ENCODE measurements around the gene COPS3.
"Not testable (repeated sequence)": the region's sequence is repeated elsewhere in the genome, so short reads cannot be mapped to it uniquely, and the experiment has no call there.

The COPS3 gene

DNA sequence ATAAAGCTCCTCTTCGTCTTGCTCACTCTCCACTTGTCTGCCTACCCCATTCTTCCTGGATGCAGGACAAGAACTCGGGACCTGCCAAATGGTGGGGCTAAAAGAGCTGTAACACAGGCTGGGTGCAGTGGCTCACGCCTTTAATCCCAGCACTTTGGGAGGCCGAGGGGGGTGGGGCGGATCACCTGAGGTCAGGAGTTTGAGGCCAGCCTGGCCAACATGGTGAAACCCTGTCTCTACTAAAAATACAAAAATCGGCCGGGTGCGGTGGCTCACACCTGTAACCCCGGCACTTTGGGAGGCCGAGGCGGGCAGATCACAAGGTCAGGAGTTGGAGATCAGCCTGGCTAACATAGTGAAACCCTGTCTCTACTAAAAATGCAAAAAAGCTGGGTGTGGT is 20.6 kb upstream of the COPS3 start:
- not testable (repeated sequence) for DNase-seq (ENCODE audit: low spot score)

DNA sequence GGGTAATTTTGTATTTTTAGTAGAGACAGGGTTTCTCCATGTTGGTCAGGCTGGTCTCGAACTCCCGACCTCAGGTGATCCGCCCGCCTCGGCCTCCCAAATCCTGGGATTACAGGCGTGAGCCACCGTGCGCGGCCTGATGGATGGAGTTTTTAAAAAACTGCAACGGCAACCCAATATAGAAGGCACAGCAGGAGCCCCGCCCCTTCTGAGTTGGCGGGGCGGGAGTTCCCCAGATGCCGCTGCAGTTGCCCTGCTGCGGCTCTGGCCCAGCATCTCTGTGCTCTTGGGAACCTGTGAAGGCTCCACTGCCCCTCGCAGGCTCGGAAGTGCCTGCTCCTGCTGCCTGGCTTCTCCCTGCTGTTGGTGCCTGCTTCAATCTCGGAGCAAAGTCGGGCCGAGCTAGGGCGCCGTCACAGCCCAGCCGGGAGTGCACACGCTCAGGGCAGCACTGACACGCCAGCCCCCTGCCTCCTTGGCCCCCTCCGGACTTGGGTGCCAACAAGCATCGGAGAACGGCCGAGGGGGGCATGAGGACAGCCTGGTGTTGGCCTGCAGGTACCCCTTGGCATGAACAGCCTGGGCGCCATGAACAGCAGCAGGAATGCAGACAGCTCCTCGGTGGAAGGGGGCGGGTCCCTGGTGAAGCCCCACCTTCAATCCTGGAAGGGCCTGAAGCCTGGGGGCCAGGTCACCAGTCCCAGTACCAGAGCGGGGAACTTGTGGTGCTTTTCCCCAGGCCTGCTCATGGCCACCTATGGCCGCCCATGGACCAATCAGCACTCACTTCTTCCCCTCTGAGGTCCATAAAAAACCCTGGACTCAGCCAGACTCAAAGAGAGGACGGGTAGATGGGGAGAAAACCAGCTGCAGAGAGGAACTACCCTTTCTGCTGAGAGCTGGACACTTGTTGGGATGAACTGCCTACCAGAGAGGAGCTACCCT is 19.9 kb upstream of the COPS3 start:
- DNase-seq (ENCODE audit: low spot score) = peak; percentile 51

GRCh38 chr17:17298108-17298507 is 17.1 kb upstream of the COPS3 start:
- DNase-seq (ENCODE audit: low spot score) = peak; percentile 53

GRCh38 chr17:17297217-17297616 is 16.2 kb upstream of the COPS3 start:
- DNase-seq (ENCODE audit: low spot score) = no peak

DNA sequence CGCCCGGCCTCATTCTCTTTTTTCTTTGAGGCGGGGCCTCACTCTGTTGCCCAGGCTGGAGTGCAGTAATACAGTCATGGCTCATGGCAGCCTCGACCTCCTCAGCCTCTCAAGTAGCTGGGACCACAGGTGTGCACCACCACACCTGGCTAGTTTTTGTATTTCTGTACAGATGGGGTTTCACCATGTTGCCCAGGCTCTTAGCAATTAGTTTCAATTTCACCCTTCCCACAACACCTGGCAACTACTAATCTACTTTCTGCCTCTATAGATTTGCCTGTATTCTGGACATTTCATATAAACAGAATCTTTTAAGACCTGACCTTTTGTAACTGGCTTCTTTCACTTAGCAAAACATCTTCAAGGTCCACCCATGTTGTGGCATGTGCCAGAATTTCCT is 14.1 kb upstream of the COPS3 start:
- no peak for DNase-seq (ENCODE audit: low spot score)

DNA sequence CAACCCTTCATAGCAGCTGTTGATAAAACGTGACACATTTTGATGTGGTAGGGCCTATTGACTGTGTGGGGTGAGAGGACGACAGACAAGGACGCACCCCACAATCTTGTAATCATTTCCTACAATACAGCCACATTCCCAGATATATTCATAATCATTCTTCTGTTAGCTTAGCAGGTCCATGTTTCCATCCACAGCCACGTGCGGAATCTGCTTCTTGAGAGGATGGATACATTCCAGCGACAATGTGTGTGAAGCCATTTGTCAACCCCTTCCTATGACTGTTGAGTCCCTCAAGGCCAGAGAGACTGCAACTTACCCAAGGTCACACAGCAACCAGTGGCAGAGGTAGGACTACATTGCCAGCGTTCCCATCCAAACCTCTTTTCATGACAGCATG is 8.7 kb upstream of the COPS3 start:
- DNase-seq (ENCODE audit: low spot score) = no peak

GRCh38 chr17:17289086-17289485 is 8.0 kb upstream of the COPS3 start:
- no peak for DNase-seq (ENCODE audit: low spot score)

GRCh38 chr17:17285951-17286350 is 4.9 kb upstream of the COPS3 start:
- no peak for DNase-seq (ENCODE audit: low spot score)

- DNase-seq (ENCODE audit: low spot score) = no peak
Observed at GRCh38 chr17:17279316-17279715, 1.7 kb downstream of the COPS3 start.

GRCh38 chr17:17277431-17277830 is 3.6 kb downstream of the COPS3 start:
- not testable (repeated sequence) for DNase-seq (ENCODE audit: low spot score)

DNA sequence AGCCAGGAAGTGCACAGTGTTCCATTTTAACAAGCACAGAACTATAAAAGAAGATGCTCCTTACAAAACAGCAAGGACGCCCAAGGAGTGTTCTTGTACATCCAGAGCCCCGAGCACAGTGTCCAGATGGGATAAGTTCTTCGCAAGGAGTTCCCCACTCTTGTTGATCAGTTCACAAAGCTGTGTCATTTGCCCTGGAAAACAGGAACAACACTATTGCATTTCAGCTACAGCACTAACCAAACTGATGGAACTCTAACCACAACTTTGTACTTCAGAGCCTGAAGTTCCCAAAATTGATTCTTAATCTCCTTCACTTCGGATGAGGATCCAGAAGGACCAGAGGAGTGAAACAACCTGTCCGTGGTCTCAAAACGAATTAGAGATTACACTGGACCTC is 5.1 kb downstream of the COPS3 start:
- DNase-seq (ENCODE audit: low spot score) = no peak

GRCh38 chr17:17269926-17270773 is 10.9 kb downstream of the COPS3 start:
- no peak for DNase-seq (ENCODE audit: low spot score)

- no peak for DNase-seq (ENCODE audit: low spot score)
Observed at GRCh38 chr17:17264430-17264829, 16.6 kb downstream of the COPS3 start.

DNA sequence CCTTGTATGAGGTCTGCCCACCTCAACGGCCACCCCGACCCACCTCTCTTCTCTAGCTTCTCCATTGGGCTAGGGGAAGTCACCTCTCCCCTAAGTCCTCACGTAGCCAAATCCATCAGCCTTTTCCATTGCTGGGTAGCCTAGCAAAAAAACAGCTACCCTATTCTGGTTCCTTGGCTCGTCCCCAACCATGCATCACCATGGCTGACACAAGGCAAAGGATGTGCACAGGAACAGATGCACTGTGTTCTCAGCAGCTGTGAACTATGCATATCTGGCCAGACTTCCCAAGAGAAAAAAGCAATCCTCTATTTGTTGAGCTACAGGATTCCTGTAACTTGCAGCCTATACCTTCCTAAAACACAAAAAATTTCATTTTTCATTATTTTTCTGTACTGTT is 22.0 kb downstream of the COPS3 start:
- DNase-seq (ENCODE audit: low spot score) = no peak

- no peak for DNase-seq (ENCODE audit: low spot score)
Observed at GRCh38 chr17:17258011-17258410, 23.0 kb downstream of the COPS3 start.

DNA sequence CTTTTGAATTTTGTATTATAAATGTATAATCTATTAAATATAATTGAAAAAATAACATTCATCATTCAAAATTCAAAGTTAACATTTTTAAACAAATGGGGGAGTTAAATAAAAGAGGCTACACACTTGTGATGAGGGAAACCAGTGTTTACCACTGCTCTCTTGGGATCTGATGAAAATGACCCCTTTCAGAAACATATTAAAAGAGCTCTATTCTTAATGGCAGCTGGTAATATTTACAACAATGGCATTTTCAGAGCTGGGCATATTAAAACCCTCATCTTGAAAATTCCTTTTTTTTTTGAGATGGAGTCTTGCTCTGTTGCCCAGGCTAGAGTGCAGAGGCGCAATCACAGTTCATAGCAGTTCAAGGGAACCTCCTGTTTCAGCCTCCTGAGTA is 24.7 kb downstream of the COPS3 start:
- DNase-seq (ENCODE audit: low spot score) = no peak

DNA sequence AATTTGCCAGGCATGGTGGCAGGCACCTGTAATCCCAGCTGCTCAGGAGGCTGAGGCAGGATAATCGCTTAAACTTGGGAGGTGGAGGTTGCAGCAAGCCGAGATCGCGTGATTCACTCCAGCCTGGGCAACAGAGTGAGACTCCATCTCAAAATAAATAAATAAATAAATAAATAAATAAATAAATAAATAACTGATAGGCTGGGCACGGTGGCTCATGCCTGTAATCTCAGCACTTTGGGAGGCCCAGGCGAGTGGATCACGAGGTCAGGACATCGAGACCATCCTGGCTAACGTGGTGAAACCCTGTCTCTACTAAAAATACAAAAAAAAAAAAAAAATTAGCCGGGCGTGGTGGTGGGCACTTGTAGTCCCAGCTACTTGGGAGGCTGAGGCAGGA is 25.4 kb downstream of the COPS3 start:
- not testable (repeated sequence) for DNase-seq (ENCODE audit: low spot score)

DNA sequence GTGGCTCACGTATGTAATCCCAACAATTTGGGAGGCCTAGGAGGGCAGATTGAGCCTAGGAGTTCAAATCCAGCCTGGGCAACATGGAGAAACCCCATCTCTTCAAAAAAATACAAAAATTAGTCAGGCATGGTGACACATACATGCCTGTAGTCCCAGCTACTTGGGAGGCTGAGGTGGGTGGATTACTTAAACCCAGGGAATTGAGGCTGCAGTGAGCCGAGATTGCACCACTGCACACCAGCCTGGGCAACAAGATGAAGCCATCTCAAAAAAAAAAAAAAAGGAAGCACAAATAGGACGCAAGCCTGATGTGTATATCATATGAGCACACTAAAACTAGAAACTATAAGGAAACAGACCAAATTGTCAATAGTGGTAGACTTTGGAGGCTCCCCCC is 27.0 kb downstream of the COPS3 start:
- DNase-seq (ENCODE audit: low spot score) = no peak

DNA sequence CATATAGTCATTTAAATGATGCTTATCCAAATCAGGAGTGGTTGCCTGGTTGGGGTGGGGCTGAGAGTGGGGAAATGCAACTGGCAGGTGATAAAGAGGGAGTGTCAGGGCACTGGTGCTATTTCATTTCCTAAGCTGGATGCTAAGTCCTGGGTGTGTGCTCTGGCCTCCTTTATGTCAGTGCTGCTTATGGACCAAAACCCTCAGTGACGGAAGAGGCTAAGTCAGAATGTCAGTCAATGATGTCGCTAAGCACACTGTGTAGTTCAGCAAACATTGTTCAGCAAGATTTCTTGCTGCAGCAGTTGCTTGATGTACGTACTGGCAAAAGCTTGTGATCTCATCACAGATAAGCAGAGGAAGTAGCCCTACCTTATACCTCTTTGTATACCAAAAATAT is 27.6 kb downstream of the COPS3 start:
- no peak for DNase-seq (ENCODE audit: low spot score)

DNA sequence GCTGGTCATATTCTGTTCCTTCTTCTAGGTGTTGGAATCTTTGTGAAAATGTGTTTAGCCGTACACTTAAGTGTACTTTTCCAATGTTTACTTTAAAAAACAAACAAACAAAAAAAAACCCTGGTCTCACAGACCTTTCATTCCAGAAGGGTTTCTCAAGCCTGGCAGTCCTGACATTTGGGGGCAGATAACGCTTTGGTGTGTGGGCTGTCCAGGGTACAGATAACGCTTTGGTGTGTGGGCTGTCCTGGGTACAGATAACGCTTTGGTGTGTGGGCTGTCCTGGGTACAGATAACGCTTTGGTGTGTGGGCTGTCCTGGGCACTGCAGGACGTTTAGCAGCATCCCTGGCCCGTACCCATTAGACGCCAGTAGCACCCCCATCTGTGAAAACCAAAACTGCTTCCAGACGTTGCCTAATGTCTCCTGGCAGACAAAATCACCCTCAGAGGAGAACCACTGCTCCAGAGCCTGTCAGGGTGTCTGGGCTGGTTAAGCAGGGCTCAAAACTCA is 28.8 kb downstream of the COPS3 start:
- DNase-seq (ENCODE audit: low spot score) = no peak

DNA sequence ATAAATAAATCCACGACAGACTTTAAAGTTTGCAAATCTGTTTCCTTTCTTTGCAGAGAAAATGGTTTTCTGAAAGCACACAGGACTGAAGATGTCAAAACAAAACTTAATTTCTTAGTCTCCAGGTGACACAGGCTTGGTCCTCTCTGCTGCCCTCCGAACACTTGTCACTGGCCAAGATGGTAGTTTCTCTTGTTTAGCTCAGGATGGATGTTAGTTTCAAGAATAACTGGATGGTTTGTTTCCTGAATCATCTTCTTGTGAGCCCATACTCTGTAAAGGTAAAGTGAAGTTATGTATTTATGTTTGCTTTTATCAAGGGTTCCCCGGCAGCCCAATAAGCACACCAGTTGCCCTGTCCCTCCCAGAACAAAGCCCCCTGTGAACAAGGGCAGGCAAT is 34.2 kb downstream of the COPS3 start:
- no peak for DNase-seq (ENCODE audit: low spot score)

- no peak for DNase-seq (ENCODE audit: low spot score)
Observed at GRCh38 chr17:17243163-17243562, 37.9 kb downstream of the COPS3 start.

DNA sequence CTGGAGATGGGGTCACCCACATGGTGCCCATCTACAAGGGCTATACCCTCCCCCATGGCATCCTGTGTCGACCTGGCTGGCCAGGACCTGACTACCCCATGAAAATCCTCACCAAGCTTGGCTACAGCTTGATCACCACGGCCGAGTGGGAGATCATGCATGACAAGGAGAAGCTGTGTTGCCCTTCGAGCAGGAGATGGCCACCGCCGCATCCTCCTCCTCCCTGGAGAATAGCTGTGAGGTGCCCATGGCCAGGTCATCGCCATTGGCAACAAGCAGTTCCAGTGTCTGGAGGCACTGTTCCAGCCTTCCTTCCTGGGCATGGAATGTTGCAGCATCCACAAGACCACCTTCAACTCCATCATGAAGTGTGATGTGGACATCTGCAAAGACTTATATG is 38.8 kb downstream of the COPS3 start:
- no peak for DNase-seq (ENCODE audit: low spot score)
